Prostate gland (tissue), 2 donors: Measurements from ENCODE around the gene RAB39A. TPM values are rescaled to one million over a fixed set of nuclear protein-coding genes. Genes with fewer than 3 reads are reported as not detected.
A peak's percentile ranks its signal among the peaks of the same experiment; 100 is the strongest.
"Not testable (repeated sequence)": the region's sequence is repeated elsewhere in the genome, so short reads cannot be mapped to it uniquely, and the experiment has no call there.

Experiments used
- DNase-seq: peaks from one replicate; pipeline ENCODE4 v3.0.0-alpha.2; 2019; ENCODE audit warnings: low spot score
- H3K27ac ChIP-seq, 2 donors: fragments of 200-600 bp; sonication (generic); 2 replicates each; pipeline ENCODE4 v1.5.1; 2017 to 2019
- H3K27me3 ChIP-seq: fragments of 200-600 bp; sonication (generic); replicated peaks from 2 replicates; pipeline ENCODE4 v1.5.1; 2019; ENCODE audit not compliant: insufficient read depth
- H3K36me3 ChIP-seq, 2 donors: fragments of 200-600 bp; sonication (generic); 1 replicate in 1 of 2; 2 replicates in 1 of 2; pipeline versions ENCODE4 v1.5.1 to v1.8.1; 2017 to 2019
- H3K4me1 ChIP-seq: fragments of 200-600 bp; sonication (generic); replicated peaks from 2 replicates; pipeline ENCODE4 v1.5.1; 2019
- H3K4me3 ChIP-seq, 2 donors: fragments of 200-600 bp; sonication (generic); 2 replicates each; pipeline ENCODE4 v1.5.1; 2017 to 2019
- H3K9me3 ChIP-seq: fragments of 200-600 bp; sonication (generic); 2 replicates; pipeline ENCODE4 v1.5.1; 2017
- POLR2A ChIP-seq: fragments of 450-650 bp; IDR thresholded peaks from one replicate; pipeline ENCODE4 v1.6.1; 2016; ENCODE audit warnings: antibody characterized with exemption, mild to moderate bottlenecking
- POLR2AphosphoS5 ChIP-seq: sonication (generic); formaldehyde crosslinking; IDR thresholded peaks from one replicate; pipeline ENCODE4 v1.6.1; 2017; ENCODE audit warnings: antibody characterized with exemption
- WGBS: methylation state at CpG from one replicate; pipeline ENCODE4 v1.1.5; 2018; 5-methylcytosine and 5-hydroxymethylcytosine counted together
- intact Hi-C: fragments of 100-400 bp; cut with DNase I; formaldehyde crosslinking; loops from one replicate; pipeline ENCODE4 v1.14.2; 2022
- total RNA-seq, 2 donors: library from RNA; depleted of rRNA; stranded (reverse); fragments of >200 nt; gene quantifications; one replicate each; pipeline ENCODE4 v1.1.0, GENCODE V29; 2016
- TF ChIP-seq, protein P1 (sequence below), 4 experiments: fragments of 200-600 bp in 2 of 4; fragments of 450-650 bp in 2 of 4; sonication (generic) in 2 of 4; IDR thresholded peaks; 1 replicate in 3 of 4; 2 replicates in 1 of 4; pipeline ENCODE4 v1.5.1; 2016 to 2019; ENCODE audit warnings: antibody characterized with exemption in 4 of 4, mild to moderate bottlenecking in 2 of 4, moderate library complexity in 2 of 4

The RAB39A gene
- total RNA-seq, 2 donors from 2014 or later = 0.87 to 0.97 TPM

- H3K4me3 ChIP-seq = no peak overlapping the region
- WGBS = 91% methylated on average over 5 of the region's 5 CpGs
- intact Hi-C loops = no loop called here
Measured at GRCh38 chr11:107915229-107915628, 13.0 kb upstream of the RAB39A start.

DNA sequence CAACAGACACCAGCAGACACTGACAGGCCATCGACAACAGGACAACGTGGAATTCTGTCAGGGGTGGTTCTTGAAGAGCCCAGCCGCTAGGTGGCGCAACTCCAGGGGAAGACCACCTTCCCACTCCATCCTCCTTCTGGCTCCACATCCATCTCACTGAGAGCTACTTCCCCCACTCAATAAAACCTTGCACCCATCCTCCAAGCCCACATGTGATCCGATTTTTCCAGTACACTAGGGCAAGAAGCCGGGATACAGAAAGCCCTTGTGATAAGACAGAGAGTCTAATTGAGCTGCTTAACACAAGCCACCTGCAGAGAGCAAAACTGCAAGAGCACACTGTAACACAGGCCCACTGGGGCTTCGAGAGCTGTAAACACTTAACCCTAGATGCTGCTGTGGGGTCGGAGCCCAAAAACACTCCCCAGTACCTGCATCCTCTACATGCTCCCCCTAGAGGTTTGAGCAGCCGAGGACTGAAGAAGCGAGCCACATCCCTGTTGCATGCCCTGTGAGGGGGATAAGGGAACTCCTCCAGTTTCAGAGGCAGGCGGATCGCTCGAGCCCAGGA lies 11.5 kb upstream of the RAB39A start:
- 38% methylated on average over 12 of the region's 13 CpGs for WGBS
- intact Hi-C loops = no loop called here
- H3K27me3 ChIP-seq = no peaks in the 10 kb centered on the region
- H3K4me3 ChIP-seq = no peak overlapping the region
- no peaks in the 10 kb centered on the region for H3K36me3 ChIP-seq
- H3K4me1 ChIP-seq = no peaks in the 10 kb centered on the region
- H3K27ac ChIP-seq = no peak overlapping the region
- H3K9me3 ChIP-seq = no peaks in the 10 kb centered on the region
- TF ChIP-seq, protein P1, sequence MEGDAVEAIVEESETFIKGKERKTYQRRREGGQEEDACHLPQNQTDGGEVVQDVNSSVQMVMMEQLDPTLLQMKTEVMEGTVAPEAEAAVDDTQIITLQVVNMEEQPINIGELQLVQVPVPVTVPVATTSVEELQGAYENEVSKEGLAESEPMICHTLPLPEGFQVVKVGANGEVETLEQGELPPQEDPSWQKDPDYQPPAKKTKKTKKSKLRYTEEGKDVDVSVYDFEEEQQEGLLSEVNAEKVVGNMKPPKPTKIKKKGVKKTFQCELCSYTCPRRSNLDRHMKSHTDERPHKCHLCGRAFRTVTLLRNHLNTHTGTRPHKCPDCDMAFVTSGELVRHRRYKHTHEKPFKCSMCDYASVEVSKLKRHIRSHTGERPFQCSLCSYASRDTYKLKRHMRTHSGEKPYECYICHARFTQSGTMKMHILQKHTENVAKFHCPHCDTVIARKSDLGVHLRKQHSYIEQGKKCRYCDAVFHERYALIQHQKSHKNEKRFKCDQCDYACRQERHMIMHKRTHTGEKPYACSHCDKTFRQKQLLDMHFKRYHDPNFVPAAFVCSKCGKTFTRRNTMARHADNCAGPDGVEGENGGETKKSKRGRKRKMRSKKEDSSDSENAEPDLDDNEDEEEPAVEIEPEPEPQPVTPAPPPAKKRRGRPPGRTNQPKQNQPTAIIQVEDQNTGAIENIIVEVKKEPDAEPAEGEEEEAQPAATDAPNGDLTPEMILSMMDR (IDR thresholded peaks at IDR 0.05) = peak in 1 of 4 experiments; percentile 4
- no peak for TF ChIP-seq POLR2A
- DNase-seq = no peak

More at GRCh38 chr11:107915229-107915628, 13.0 kb upstream of the RAB39A start:
- Histone ChIP-seq H3K27ac (no peak overlapping the region), H3K9me3 (no peaks in the 10 kb centered on the region), H3K4me1 (no peaks in the 10 kb centered on the region), H3K27me3 (no peaks in the 10 kb centered on the region), H3K36me3 (no peaks in the 10 kb centered on the region)
- no peak for DNase-seq
- TF ChIP-seq, protein P1 (IDR thresholded peaks at IDR 0.05) = no peak
- TF ChIP-seq POLR2AphosphoS5 (no peak), POLR2A (no peak)

- Histone ChIP-seq H3K36me3 (no peaks in the 10 kb centered on the region), H3K4me1 (no peaks in the 10 kb centered on the region), H3K4me3 (no peak overlapping the region), H3K27ac (no peak overlapping the region), H3K27me3 (no peaks in the 10 kb centered on the region), H3K9me3 (no peaks in the 10 kb centered on the region)
- no peak for DNase-seq
- TF ChIP-seq POLR2AphosphoS5 = no peak
- TF ChIP-seq, protein P1 (IDR thresholded peaks at IDR 0.05) = no peak
- no peak for TF ChIP-seq POLR2A
- intact Hi-C loops = no loop called here
- 76% methylated on average over 1 of the region's 1 CpG for WGBS
Measured at GRCh38 chr11:107921997-107922396, 6.3 kb upstream of the RAB39A start.

DNA sequence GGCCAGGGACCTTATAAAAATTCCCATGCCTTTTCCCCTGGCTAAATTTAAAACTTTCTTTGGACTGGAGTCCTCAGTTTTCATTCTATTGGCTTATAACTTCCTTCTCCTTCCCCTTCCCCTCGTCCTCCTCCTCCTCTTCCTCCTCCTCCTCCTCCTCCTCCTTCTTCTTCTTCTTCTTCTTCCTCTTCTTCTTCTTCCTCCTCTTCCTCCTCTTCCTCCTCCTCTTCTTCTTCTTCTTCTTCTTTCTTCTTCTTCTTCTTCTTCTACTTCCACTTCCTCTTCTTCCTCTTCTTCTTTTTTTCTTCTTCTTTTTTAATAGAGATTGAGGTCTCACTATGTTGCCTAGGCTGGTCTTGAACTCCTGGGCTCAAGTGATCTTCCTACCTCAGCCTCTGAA lies 4.7 kb upstream of the RAB39A start:
- intact Hi-C loops, H3K4me3 ChIP-seq, H3K36me3 ChIP-seq, DNase-seq, H3K4me1 ChIP-seq, H3K9me3 ChIP-seq, H3K27ac ChIP-seq, H3K27me3 ChIP-seq: not testable (repeated sequence)
- WGBS = 50% methylated on average over 1 of the region's 1 CpG

DNA sequence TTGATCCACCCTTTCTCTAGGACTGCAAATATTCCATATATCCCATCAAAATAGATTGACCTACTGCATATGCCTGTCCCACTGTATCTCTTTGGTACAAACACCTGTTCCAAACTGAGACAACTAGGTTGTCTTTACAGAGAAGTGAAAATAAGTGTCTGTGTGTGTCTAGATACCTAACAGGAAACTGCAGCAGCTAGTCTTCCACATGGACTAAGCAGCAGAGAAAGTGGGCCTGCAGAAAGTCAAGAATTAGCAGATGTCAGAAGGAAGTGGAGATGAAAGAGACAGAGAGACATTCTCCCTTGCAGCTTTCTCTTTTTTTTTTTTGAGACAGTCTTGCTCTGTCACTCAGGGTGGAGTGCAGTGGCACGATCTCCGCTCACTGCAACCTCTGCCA lies 3.9 kb upstream of the RAB39A start:
- H3K27me3 ChIP-seq = no peaks in the 10 kb centered on the region

More for the DNA sequence above, 3.9 kb upstream of the RAB39A start:
- Histone ChIP-seq H3K27ac (no peak overlapping the region), H3K4me1 (no peaks in the 10 kb centered on the region), H3K9me3 (no peaks in the 10 kb centered on the region), H3K4me3 (no peak overlapping the region), H3K36me3 (no peaks in the 10 kb centered on the region)
- no peak for TF ChIP-seq POLR2AphosphoS5
- TF ChIP-seq POLR2A = no peak
- TF ChIP-seq, protein P1 (IDR thresholded peaks at IDR 0.05) = no peak
- DNase-seq = no peak
- WGBS = 82% methylated on average over 2 of the region's 2 CpGs
- intact Hi-C loops = no loop called here
